Lower leg skin (tissue), 3 donors: Measurements from ENCODE around the gene SLIT3.

ENCODE experiments used
- POLR2A ChIP-seq, 2 donors: fragments of 450-650 bp; IDR thresholded peaks; one replicate each; pipeline ENCODE4 v1.6.1; 2016 to 2017; ENCODE audit warnings: antibody characterized with exemption in 2 of 2, mild to moderate bottlenecking in 1 of 2, moderate library complexity in 1 of 2
- TF ChIP-seq, protein P1 (sequence below), 3 donors: fragments of 450-650 bp; IDR thresholded peaks; one replicate each; pipeline ENCODE4 v1.5.1; 2016; ENCODE audit warnings: antibody characterized with exemption in 3 of 3, mild to moderate bottlenecking in 3 of 3, moderate library complexity in 2 of 3

- TF ChIP-seq, protein P1, sequence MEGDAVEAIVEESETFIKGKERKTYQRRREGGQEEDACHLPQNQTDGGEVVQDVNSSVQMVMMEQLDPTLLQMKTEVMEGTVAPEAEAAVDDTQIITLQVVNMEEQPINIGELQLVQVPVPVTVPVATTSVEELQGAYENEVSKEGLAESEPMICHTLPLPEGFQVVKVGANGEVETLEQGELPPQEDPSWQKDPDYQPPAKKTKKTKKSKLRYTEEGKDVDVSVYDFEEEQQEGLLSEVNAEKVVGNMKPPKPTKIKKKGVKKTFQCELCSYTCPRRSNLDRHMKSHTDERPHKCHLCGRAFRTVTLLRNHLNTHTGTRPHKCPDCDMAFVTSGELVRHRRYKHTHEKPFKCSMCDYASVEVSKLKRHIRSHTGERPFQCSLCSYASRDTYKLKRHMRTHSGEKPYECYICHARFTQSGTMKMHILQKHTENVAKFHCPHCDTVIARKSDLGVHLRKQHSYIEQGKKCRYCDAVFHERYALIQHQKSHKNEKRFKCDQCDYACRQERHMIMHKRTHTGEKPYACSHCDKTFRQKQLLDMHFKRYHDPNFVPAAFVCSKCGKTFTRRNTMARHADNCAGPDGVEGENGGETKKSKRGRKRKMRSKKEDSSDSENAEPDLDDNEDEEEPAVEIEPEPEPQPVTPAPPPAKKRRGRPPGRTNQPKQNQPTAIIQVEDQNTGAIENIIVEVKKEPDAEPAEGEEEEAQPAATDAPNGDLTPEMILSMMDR (IDR thresholded peaks at IDR 0.05) = no peak
- no peak for TF ChIP-seq POLR2A (IDR thresholded peaks at IDR 0.05)
Observed at GRCh38 chr5:169336242-169336641, 35.3 kb upstream of the SLIT3 start.
